Activated T-cell treated with anti-CD3 and anti-CD28 coated beads, Interleukin-2, amount 50 U/mL, for 72 hours (primary cell): ENCODE results near the gene GLI3. TPM values are rescaled to one million over a fixed set of nuclear protein-coding genes. Genes with fewer than 3 reads are reported as not detected.

ENCODE experiments used
- ATAC-seq, 2 donors: fragments of 150-1000 bp; cut with Tn5 transposase; replicated peaks in 1 of 2; 2 replicates each; pipeline ENCODE4 v1.10.0; 2021; ENCODE audit warnings: moderate library complexity in 2 of 2, mild to moderate bottlenecking in 1 of 2
- DNase-seq, 2 donors: peaks; one replicate each; pipeline ENCODE4 v3.0.0; 2021 to 2022; ENCODE audit warnings: mixed read lengths in 1 of 2
- H3K27ac Mint-ChIP-seq: one replicate; pipeline ENCODE4 v1.8.0; 2022; ENCODE audit warnings: mild to moderate bottlenecking, moderate library complexity, mixed read lengths
- H3K27me3 Mint-ChIP-seq: one replicate; pipeline ENCODE4 v1.8.0; 2022; ENCODE audit warnings: low read depth, mixed read lengths
- H3K36me3 Mint-ChIP-seq, 2 donors: one replicate each; pipeline ENCODE4 v1.8.0; 2022; ENCODE audit warnings: mixed read lengths in 2 of 2, mild to moderate bottlenecking in 1 of 2; ENCODE audit not compliant: insufficient read depth in 2 of 2
- H3K4me1 Mint-ChIP-seq: one replicate; pipeline ENCODE4 v1.8.0; 2022; ENCODE audit warnings: low read depth, mixed read lengths
- H3K4me3 Mint-ChIP-seq, 2 donors: one replicate each; pipeline ENCODE4 v1.8.0; 2022; ENCODE audit warnings: mild to moderate bottlenecking in 2 of 2, mixed read lengths in 2 of 2, moderate library complexity in 2 of 2
- H3K9me3 Mint-ChIP-seq, 2 donors: one replicate each; pipeline ENCODE4 v1.8.0; 2022; ENCODE audit warnings: mixed read lengths in 2 of 2
- total RNA-seq, 2 donors: library from RNA; stranded (reverse); gene quantifications; one replicate each; pipeline ENCODE4 v1.2.3, GENCODE V29; 2022

GLI3 gene
- total RNA-seq, 2 donors from 2014 or later: 0.29 to 0.51 TPM

DNA sequence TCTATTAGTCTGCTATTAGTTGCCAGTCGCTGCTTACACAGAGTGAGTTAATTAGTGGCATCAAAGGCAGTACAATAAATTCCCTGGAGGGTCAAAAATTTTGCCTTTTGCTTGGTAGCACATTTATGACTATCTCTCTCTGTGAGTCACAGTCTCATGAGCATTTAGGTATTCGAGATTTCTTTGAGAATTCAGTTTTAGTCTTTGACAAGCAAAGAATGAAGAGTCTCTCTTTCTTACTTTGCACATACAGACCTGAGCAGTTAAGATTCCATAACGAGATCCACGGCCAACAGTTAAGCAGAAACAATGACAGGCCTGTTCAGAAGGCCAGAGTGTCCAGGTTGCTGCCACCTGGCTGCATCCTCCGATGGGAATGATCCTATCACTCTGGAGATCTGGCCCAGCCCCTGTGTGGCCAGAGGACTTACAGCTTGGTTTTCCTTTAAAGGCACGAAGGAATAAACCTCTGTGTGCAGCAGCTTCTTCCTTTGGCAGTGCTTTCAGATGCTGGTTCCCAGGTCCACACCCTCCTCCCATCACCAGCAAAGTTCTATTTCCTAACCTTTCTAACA lies 80.6 kb downstream of the GLI3 start:
- DNase-seq (no peak), ATAC-seq (no peak)
- no peak overlapping the region for H3K27ac Mint-ChIP-seq
- no peaks in the 10 kb centered on the region for H3K4me1 Mint-ChIP-seq
- H3K27me3 Mint-ChIP-seq: no peaks in the 10 kb centered on the region
- H3K4me3 Mint-ChIP-seq: no peak overlapping the region
- no peaks in the 10 kb centered on the region for H3K36me3 Mint-ChIP-seq
- no peaks in the 10 kb centered on the region for H3K9me3 Mint-ChIP-seq

DNA sequence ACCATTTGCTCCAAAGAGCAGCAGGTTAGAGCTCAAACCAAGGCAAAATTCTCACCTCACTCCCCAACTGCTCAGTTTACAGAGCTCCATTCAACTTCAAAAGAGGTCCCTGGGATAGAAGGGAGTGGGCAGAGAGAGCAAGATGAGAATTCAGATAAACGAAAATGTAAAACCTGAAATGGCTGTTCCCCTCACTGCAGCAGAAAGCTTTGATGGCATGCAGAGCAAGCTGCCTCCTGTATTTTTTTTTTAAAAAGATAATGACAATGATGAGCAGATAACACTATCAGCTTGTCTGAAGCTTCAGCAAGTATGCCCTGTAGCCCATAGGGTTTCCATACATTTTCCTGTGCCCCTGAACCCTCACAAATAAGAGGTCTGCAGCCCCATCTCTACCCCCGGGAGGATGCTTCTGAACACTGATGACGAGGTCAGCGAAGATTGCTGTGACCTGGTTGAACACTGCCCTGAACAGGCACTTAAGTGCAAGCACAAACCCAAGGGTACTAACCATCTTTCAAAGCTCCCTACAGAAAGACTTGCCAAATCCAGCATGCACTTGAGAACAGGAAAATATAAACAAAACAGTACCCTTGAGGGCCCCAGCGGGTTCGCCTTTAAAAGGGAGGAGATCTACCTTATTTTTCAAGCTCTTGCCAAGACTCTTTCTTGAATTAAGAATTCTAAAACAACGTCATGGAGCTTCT lies 81.3 kb downstream of the GLI3 start:
- Mint-ChIP-seq H3K4me3 (no peak overlapping the region), H3K27me3 (no peaks in the 10 kb centered on the region), H3K36me3 (no peaks in the 10 kb centered on the region), H3K9me3 (no peaks in the 10 kb centered on the region), H3K4me1 (no peaks in the 10 kb centered on the region), H3K27ac (no peak overlapping the region)
- DNase-seq (no peak), ATAC-seq (no peak)

DNA sequence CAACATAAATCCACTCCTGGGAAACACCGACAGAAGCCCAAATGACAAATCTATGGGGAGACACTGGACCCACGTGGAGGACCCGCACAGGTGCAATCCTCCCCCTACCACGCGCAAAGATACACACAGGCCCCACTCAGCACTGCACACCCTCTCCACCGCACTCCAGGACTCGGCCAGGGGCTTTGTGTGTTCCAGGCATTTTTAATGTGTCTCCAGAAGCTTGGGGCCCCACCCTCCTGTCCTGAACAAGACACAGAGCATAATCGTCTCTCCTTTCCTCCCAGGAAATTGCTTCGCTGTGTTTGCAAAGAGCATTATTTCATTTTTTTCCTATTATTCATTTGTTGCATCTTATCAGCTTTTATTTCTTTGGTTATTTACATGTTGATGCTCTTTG lies 82.8 kb downstream of the GLI3 start:
- H3K9me3 Mint-ChIP-seq: no peaks in the 10 kb centered on the region
- H3K27me3 Mint-ChIP-seq: no peaks in the 10 kb centered on the region
- no peaks in the 10 kb centered on the region for H3K36me3 Mint-ChIP-seq
- no peak for ATAC-seq
- H3K27ac Mint-ChIP-seq: no peak overlapping the region
- H3K4me1 Mint-ChIP-seq: no peaks in the 10 kb centered on the region
- no peak for DNase-seq
- H3K4me3 Mint-ChIP-seq: no peak overlapping the region

DNA sequence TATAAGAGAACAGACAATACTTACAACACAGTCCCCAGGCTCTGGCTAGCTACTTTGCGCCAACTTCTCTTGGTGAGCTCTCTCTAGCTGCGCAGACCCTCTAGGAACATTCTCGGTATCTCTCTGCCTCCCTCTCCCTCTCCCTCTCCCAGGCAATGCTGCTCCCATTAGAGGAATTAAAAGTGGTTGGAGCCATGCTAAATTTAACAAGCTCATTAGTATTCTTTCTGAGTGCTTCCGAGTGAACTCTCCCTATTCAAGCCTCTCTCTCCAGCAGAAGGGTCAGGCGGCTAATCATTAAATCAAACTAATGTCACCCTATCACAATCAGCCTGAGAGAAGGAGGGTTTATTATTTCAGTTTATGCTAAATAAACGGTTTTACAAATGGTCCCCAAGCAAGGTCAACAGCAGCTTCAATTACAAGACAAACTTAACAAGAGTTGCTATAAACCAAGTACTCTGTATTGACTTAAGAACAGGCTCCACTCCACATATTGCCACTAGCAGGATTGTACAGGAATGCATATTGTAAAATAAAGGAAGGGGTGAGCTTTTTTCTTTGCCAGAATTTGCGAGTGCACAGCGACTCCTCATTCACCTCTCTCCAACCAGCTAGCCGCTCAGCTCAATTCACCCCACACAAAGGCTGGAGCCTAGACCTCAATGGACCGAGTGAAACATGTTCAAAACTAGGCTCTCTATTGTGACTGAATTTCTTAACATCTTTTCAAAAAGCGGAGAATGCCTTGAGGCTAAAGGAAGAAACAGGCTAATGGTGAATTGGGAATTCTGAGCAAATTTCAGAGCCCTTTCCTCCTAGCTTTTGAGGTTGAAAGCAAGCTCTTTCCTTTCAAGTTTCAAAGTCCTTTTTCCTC lies 84.4 kb downstream of the GLI3 start:
- Mint-ChIP-seq H3K36me3 (no peaks in the 10 kb centered on the region), H3K4me3 (no peak overlapping the region), H3K27ac (no peak overlapping the region), H3K4me1 (no peaks in the 10 kb centered on the region), H3K9me3 (no peaks in the 10 kb centered on the region), H3K27me3 (no peaks in the 10 kb centered on the region)
- ATAC-seq: no peak
- DNase-seq: no peak

DNA sequence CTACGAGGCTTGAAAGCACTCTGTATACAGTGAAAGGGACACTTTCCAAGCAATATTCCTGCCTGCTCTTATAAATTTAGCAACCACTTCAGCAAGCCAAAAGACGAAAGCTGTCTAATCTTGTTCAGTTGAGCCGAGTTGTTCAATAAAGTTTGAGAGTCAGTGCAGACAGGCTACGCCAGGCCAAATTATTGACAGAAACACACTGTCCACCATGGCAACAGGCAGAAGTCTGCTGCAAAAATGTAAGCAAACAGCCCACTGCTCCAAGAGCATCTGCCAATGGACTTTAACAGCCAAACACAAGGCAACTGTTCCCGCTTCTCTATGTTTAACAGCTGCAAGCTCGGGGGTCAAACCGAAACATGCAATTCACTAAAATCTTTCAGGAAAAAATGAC lies 85.7 kb downstream of the GLI3 start:
- Mint-ChIP-seq H3K9me3 (no peaks in the 10 kb centered on the region), H3K27me3 (no peaks in the 10 kb centered on the region), H3K4me1 (no peaks in the 10 kb centered on the region), H3K27ac (no peak overlapping the region), H3K4me3 (no peak overlapping the region), H3K36me3 (no peaks in the 10 kb centered on the region)
- ATAC-seq (no peak), DNase-seq (no peak)

DNA sequence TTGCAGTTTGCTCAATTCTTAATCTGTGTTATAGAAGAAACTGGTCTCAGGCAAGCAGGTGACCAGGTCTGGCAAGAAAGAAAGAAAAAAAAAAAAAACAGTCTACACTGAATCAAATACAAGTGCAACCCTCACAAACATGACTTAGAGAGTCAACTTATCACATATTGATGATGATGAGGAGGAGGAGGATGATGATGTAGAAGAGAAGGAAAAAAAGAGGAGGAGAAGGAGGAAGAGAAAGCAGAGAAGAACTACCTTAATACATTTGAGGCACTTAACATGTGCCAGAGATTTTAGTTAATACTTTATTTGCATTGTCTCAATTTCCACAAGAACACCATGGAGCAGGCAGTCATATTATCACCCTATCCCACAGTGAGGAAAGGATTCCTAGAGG lies 91.5 kb downstream of the GLI3 start:
- no peaks in the 10 kb centered on the region for H3K9me3 Mint-ChIP-seq

DNA sequence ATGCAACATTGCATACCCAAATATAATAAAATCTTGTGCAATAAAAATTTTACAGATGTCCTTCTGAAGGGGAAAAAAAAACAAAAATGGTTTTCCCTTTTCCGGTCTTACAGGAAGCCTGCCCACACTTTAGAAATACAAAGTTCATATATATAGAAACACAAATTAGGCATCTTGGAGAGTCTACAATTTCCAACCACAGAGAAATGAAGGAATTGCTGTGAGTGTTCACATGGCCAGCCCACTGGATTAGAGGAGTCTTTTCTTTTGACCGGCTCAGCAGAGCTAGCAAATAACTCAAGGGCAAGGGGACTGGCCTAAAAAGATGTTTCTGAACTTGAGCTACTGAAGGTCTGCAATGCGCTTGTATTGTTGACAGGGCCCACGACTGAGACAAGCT lies 92.4 kb downstream of the GLI3 start:
- Mint-ChIP-seq H3K4me1 (no peaks in the 10 kb centered on the region), H3K27me3 (peaks cover 6% of the 10 kb centered on the region), H3K27ac (no peak overlapping the region), H3K4me3 (no peak overlapping the region), H3K9me3 (no peaks in the 10 kb centered on the region), H3K36me3 (no peaks in the 10 kb centered on the region)
- no peak for DNase-seq
- ATAC-seq: no peak

More for the DNA sequence above, 91.5 kb downstream of the GLI3 start:
- peaks cover 1% of the 10 kb centered on the region for H3K27me3 Mint-ChIP-seq
- no peak overlapping the region for H3K27ac Mint-ChIP-seq
- ATAC-seq (no peak), DNase-seq (no peak)
- no peaks in the 10 kb centered on the region for H3K4me1 Mint-ChIP-seq
- no peaks in the 10 kb centered on the region for H3K36me3 Mint-ChIP-seq
- H3K4me3 Mint-ChIP-seq: no peak overlapping the region

DNA sequence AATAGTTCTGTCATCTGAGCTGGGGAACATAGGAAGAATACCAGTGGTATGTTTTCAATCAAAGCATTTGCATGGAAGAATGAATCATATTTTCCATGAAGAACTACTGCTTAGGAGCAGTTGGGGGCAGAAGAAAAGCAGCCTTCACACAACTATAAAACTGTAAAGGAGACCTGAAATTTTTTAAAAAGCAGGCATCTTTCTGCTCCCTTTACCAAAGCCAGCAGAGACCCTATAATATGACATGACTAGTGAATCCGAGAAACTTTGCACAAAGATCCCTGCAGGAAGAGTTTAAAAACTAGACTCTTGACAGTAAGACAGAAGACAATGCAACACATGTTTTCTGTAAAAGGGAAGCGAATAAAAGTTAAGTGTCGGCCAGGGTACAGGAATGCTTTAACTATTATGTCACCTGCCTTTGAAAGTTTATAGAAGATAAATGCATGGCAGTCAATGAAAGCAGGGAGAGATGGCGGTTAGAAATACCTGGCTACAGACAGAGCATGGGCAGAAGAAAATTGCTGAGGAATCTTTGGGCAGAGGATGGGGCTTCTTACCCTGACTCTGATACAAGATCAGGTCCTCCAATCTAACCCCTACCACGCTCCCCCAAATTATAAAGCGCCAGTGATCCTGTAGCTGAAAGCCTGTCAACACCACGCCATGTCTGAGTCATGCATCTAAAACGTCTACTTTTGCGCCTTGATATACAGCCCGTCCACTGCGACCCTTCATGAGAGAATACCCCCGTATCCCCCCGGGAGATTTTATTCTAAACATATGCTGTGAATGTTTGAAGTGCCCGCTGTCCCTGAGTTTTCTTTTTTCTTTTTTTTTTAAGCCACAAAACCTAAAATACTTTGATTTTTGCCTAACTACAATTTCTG lies 93.1 kb downstream of the GLI3 start:
- no peak for ATAC-seq
- no peaks in the 10 kb centered on the region for H3K9me3 Mint-ChIP-seq

DNA sequence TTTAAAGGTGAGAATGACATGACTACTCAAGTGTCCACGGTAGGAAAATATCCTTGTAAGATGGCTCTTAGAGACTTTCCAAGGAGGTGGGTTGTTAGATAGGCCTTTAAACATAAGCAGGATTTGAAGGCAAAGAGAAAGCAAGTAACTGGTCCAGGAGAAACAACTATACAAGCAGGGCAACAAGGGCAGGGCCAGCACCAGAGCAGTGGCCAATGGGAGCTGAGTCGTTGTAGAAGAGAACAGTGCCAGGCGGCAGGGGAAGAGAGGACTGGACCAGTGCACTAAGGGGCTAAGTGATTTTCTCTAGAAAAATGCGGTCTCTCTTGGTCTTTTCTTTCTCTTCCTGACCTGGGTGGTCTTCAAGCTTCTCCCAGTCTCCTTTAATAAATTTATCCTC lies 94.9 kb downstream of the GLI3 start:
- Mint-ChIP-seq H3K27ac (no peak overlapping the region), H3K9me3 (no peaks in the 10 kb centered on the region), H3K4me3 (no peak overlapping the region), H3K27me3 (peaks cover 12% of the 10 kb centered on the region), H3K36me3 (no peaks in the 10 kb centered on the region), H3K4me1 (no peaks in the 10 kb centered on the region)
- DNase-seq: no peak
- no peak for ATAC-seq

More for the DNA sequence above, 93.1 kb downstream of the GLI3 start:
- H3K4me1 Mint-ChIP-seq: no peaks in the 10 kb centered on the region
- H3K36me3 Mint-ChIP-seq: no peaks in the 10 kb centered on the region
- DNase-seq: no peak
- H3K27me3 Mint-ChIP-seq: peaks cover 6% of the 10 kb centered on the region
- no peak overlapping the region for H3K4me3 Mint-ChIP-seq
- no peak overlapping the region for H3K27ac Mint-ChIP-seq

DNA sequence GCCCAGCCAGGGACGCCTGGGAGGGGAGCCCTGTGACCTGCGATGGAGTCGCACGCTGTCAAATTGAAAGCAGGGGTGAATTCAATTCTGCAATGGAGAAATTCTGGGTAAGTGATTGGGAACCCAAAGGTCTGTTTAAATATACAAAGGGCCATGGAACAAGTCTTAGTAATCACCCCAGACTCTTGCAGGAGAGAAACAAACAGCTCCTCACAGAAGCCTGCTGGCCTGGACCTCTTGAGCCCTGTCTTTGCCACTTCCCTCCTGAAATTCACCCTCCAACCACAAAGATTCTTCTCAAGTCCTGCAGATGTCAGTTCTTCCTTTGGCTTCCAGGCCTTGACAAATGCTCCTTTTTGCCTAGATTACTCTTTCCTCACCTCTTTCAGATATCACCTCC lies 97.3 kb downstream of the GLI3 start:
- H3K27ac Mint-ChIP-seq: no peak overlapping the region
- DNase-seq (no peak), ATAC-seq (no peak)
- H3K9me3 Mint-ChIP-seq: no peaks in the 10 kb centered on the region
- H3K4me1 Mint-ChIP-seq: no peaks in the 10 kb centered on the region
- H3K4me3 Mint-ChIP-seq: no peak overlapping the region
- H3K36me3 Mint-ChIP-seq: no peaks in the 10 kb centered on the region
- H3K27me3 Mint-ChIP-seq: peaks cover 12% of the 10 kb centered on the region

DNA sequence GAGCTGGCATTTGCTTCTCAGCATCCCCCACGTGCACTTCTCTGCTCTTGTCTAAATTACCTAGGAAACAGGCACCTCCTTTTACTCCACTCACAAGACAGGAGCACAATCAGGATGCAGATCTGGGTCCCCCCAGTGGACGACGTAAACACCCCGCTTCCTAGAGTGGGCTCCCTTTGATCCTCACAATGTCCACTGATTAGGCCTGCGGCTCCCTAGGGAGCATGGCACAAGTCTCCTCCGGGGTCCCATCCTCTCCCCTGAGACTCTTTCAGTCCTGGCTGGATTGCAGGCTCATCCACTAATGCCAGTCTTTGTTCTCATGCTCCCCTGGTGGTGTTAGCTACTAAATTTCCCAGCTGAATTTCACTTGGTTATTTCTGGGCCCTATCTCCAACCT lies 98.3 kb downstream of the GLI3 start:
- Mint-ChIP-seq H3K4me3 (no peak overlapping the region), H3K27ac (no peak overlapping the region), H3K27me3 (peaks cover 12% of the 10 kb centered on the region), H3K4me1 (no peaks in the 10 kb centered on the region), H3K36me3 (no peaks in the 10 kb centered on the region), H3K9me3 (no peaks in the 10 kb centered on the region)
- DNase-seq (no peak), ATAC-seq (no peak)

DNA sequence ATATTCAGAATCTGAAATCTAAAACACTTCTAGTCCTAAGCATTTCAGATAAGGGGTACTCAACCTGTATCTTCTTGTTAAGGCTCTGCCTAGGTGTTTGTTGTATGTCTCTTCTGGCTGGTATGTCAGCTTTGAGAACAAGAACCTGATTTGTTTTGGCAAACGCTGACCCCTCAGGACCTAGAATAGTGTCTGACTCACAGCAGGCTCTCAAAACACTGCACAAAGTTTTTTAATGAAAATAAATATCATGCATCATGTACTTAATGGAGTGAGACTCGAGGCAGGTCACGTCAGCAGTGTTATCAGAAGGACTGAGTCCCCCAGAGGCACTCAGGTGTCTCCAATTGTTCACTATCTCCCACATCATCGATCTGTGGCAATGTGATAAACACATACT lies 99.1 kb downstream of the GLI3 start:
- H3K27me3 Mint-ChIP-seq: peaks cover 12% of the 10 kb centered on the region
- DNase-seq (no peak), ATAC-seq (no peak)
- no peaks in the 10 kb centered on the region for H3K9me3 Mint-ChIP-seq
- no peaks in the 10 kb centered on the region for H3K4me1 Mint-ChIP-seq
- no peak overlapping the region for H3K4me3 Mint-ChIP-seq
- H3K36me3 Mint-ChIP-seq: no peaks in the 10 kb centered on the region
- no peak overlapping the region for H3K27ac Mint-ChIP-seq

DNA sequence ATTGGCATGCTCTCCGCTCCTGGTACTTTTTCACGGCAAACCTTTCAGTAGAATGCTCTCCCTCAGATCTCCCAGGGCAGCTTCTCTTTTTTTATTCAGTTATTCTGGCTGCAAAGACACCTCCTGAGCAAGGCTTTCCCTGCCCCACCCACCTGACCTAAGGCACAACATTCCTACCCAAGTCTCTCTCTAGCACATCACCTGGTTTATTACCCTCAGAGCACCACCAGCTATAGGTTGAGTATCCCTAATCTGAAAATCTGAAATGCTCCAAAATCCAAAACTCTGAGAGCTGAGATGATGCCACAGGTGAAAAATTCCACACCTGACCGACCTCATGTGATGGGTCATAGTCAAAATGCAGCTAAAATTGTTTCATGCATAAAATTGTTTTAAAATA lies 99.6 kb downstream of the GLI3 start:
- H3K27ac Mint-ChIP-seq: no peak overlapping the region
- DNase-seq: no peak
- no peaks in the 10 kb centered on the region for H3K4me1 Mint-ChIP-seq

More for the DNA sequence above, 99.6 kb downstream of the GLI3 start:
- Mint-ChIP-seq H3K27me3 (peaks cover 12% of the 10 kb centered on the region), H3K36me3 (no peaks in the 10 kb centered on the region), H3K9me3 (no peaks in the 10 kb centered on the region), H3K4me3 (no peak overlapping the region)
- no peak for ATAC-seq
